A673 (cell line): ENCODE data around the gene IPO13. TPM values are rescaled to one million over a fixed set of nuclear protein-coding genes. Genes with fewer than 3 reads are reported as not detected.

ENCODE experiments used
- BruUV-seq: library from RNA; stranded (reverse); fragments of 400-500 nt; replicated peaks from 2 replicates; lab custom pipeline; 2021; lab: Mats Ljungman, UMichigan
- CTCF ChIA-PET: fragments of 300-600 bp; sonication (Branson Sonifier 250); formaldehyde crosslinking; loops from one replicate; lab custom pipeline; 2022; ENCODE audit warnings: antibody characterized with exemption; lab: Charles Lee
- POLR2A ChIA-PET: fragments of 300-600 bp; sonication (Branson Sonifier 250); formaldehyde crosslinking; loops from one replicate; lab custom pipeline; 2022; ENCODE audit warnings: antibody characterized with exemption; ENCODE audit not compliant: low non-redundant PET; lab: Charles Lee
- DNase-seq: peaks from one replicate; pipeline ENCODE4 v3.0.0-alpha.2; 2015; ENCODE audit warnings: low spot score
- H3K27ac ChIP-seq: fragments of 200-600 bp; sonication (generic); 2 replicates; pipeline ENCODE4 v1.5.1; 2016; ENCODE audit warnings: mixed run types, low read depth, mild to moderate bottlenecking, mixed read lengths, antibody characterized with exemption, low read length; ENCODE audit not compliant: poor library complexity, severe bottlenecking
- H3K27me3 ChIP-seq: fragments of 200-600 bp; sonication (generic); replicated peaks from 2 replicates; pipeline ENCODE4 v1.6.1; 2017; ENCODE audit warnings: mixed run types, low read depth, mild to moderate bottlenecking, mixed read lengths, antibody characterized with exemption, low read length; ENCODE audit not compliant: insufficient read depth, poor library complexity
- H3K36me3 ChIP-seq: fragments of 200-600 bp; sonication (generic); 2 replicates; pipeline ENCODE4 v1.6.1; 2016; ENCODE audit warnings: mixed run types, mild to moderate bottlenecking, mixed read lengths, antibody characterized with exemption, low read length; ENCODE audit not compliant: insufficient read depth, poor library complexity, severe bottlenecking
- H3K4me1 ChIP-seq: fragments of 200-600 bp; sonication (generic); 2 replicates; pipeline ENCODE4 v1.6.1; 2017; ENCODE audit warnings: mixed run types, mild to moderate bottlenecking, mixed read lengths, antibody characterized with exemption, low read length; ENCODE audit not compliant: insufficient read depth, poor library complexity, severe bottlenecking
- H3K4me3 ChIP-seq: fragments of 200-600 bp; sonication (generic); 2 replicates; pipeline ENCODE4 v1.5.1; 2016; ENCODE audit warnings: low read depth, mixed run types, mild to moderate bottlenecking, mixed read lengths, low read length; ENCODE audit not compliant: poor library complexity, severe bottlenecking
- H3K9me3 ChIP-seq: fragments of 200-600 bp; sonication (generic); 2 replicates; pipeline ENCODE4 v1.6.1; 2016; ENCODE audit warnings: mixed run types, low read depth, mild to moderate bottlenecking, mixed read lengths, antibody characterized with exemption, low read length; ENCODE audit not compliant: poor library complexity, severe bottlenecking
- EZH2 ChIP-seq: fragments of 200-600 bp; sonication (generic); IDR thresholded peaks from 2 replicates; pipeline ENCODE4 v1.6.1; 2017; ENCODE audit warnings: borderline replicate concordance, low read depth, mild to moderate bottlenecking, mixed read lengths, antibody characterized with exemption, low read length; ENCODE audit not compliant: poor library complexity, severe bottlenecking
- intact Hi-C: fragments of 100-400 bp; cut with micrococcal nuclease; formaldehyde crosslinking; loops from one replicate; pipeline ENCODE4 v1.10.0; 2022; ENCODE audit not compliant: unreplicated experiment
- total RNA-seq: library from RNA; stranded (reverse); gene quantifications from 2 replicates; pipeline ENCODE4 v1.2.3, GENCODE V29; 2021
- TF ChIP-seq, protein P1 (sequence below): fragments of 300-800, 200-600 bp; sonication (generic); conservative IDR thresholded peaks from 2 replicates; pipeline ENCODE4 v1.5.1; 2017; ENCODE audit warnings: low read depth, mild to moderate bottlenecking, antibody characterized with exemption, low read length, moderate library complexity, mixed read lengths

Gene IPO13
- total RNA-seq, 1 experiment from 2014 or later, result 53.4 TPM

DNA sequence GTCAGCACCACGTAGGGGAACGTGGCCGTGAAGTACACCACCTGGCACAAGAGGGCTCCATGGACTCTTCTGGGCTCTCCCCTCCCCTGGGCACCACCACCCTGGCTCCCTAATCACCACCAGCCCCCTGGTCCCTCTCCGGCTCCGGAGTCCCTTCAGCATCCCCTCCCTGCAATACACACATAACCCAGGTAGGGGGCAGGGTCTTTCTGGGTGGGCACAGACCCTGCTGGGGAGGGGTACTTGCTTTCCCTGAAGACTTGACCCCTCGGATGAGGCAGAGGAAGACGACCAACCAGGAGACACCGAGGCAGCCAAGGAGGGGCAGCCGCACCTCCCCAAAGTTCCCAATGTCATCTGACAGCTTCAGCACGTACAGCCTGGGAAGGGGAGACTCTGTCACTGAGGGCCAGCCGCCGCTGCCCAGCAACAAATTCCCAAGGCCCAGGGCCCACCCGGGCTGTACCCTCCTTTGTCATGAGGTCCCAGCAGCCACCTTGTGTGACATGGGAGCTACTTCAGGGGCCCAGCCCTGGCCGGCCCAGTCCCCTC, 55.9 kb downstream of the IPO13 start:
- intact Hi-C loops, result no loop called here
- CTCF ChIA-PET, result no interaction called here
- BruUV-seq, result no TSS peak
- no peak for TF ChIP-seq EZH2
- TF ChIP-seq, protein P1, sequence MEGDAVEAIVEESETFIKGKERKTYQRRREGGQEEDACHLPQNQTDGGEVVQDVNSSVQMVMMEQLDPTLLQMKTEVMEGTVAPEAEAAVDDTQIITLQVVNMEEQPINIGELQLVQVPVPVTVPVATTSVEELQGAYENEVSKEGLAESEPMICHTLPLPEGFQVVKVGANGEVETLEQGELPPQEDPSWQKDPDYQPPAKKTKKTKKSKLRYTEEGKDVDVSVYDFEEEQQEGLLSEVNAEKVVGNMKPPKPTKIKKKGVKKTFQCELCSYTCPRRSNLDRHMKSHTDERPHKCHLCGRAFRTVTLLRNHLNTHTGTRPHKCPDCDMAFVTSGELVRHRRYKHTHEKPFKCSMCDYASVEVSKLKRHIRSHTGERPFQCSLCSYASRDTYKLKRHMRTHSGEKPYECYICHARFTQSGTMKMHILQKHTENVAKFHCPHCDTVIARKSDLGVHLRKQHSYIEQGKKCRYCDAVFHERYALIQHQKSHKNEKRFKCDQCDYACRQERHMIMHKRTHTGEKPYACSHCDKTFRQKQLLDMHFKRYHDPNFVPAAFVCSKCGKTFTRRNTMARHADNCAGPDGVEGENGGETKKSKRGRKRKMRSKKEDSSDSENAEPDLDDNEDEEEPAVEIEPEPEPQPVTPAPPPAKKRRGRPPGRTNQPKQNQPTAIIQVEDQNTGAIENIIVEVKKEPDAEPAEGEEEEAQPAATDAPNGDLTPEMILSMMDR, result peak; percentile 43
- Histone ChIP-seq H3K36me3 (no peaks in the 10 kb centered on the region), H3K27me3 (no peaks in the 10 kb centered on the region), H3K4me3 (no peak overlapping the region), H3K4me1 (no peaks in the 10 kb centered on the region), H3K9me3 (no peaks in the 10 kb centered on the region), H3K27ac (no peak overlapping the region)
- no peak for DNase-seq
- POLR2A ChIA-PET, result no interaction called here

DNA sequence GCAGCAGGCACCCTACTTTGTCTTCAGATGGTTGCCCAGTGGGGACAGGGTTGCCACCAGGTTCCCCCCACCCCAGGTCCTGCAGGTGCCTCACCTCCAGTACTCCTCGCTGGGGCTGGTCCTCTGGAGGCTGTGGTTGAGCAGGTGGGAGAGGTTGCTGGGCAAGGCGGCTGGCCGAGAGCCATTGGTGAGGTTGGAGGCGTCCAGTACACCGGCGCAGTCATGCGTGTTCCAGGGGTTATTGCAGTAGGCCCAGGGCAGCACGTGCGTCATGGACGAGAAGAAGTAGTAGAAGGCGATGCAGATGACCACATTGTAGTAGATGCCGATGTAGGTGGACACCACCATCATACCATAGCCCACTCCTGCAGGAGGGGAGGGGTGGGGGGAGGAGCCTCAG, 61.5 kb downstream of the IPO13 start:
- Histone ChIP-seq H3K27me3 (no peaks in the 10 kb centered on the region), H3K27ac (no peak overlapping the region), H3K4me3 (no peak overlapping the region), H3K4me1 (peaks cover 15% of the 10 kb centered on the region), H3K9me3 (no peaks in the 10 kb centered on the region), H3K36me3 (no peaks in the 10 kb centered on the region)
- ChIA-PET CTCF (no interaction called here), POLR2A (interaction anchor here (0.6 kb wide), 1 partner anchor 73 kb away, joined by 7 read pairs; no protein-coding TSS in a partner anchor)
- no TSS peak for BruUV-seq
- no peak for DNase-seq
- TF ChIP-seq, protein P1, result no peak
- TF ChIP-seq EZH2, result no peak
- intact Hi-C loops, result no loop called here

DNA sequence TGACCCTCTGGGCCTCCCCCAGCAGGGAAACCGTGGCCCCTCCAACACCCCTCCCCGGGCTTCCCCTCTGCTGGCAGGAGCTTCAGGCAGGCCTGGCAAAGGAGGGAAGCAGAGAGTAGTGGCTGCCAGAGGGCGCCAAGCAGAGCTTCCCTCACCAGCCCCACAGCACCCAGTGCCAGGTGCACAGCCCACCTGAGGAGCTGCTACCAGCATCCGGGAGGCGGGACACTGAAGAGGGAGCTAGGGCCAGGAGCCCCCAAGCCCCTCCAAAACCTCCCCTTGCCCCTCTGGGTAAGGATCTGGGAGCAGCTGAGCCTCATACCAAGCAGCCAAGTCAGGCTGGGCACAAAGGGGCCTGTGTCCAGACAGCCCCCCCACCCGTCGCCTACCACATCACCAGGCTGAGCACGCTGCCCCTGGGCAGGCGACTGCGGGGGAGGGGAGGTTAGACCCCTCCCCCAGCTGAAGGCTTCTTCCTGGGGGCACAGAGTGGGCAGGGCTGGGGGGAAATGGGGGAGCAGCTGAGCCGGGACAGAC, 64.3 kb downstream of the IPO13 start:
- POLR2A ChIA-PET, result no interaction called here
- Histone ChIP-seq H3K27me3 (no peaks in the 10 kb centered on the region), H3K9me3 (no peaks in the 10 kb centered on the region), H3K4me3 (no peak overlapping the region), H3K4me1 (peaks cover 15% of the 10 kb centered on the region), H3K27ac (no peak overlapping the region), H3K36me3 (no peaks in the 10 kb centered on the region)
- intact Hi-C loops, result no loop called here
- TF ChIP-seq EZH2, result no peak
- TF ChIP-seq, protein P1, result no peak
- no peak for DNase-seq
- CTCF ChIA-PET, result interaction anchor here (1.0 kb wide), 1 partner anchor 25 kb away, joined by 3 read pairs; no protein-coding TSS in a partner anchor
- no TSS peak for BruUV-seq
